ENCODE data around the gene TMEM178B. TPM values are rescaled to one million over a fixed set of nuclear protein-coding genes. Genes with fewer than 3 reads are reported as not detected.

The TMEM178B gene
- total RNA-seq, 4 donors from 2014 or later: 0.15 to 1.2 (median 0.58) TPM

DNA sequence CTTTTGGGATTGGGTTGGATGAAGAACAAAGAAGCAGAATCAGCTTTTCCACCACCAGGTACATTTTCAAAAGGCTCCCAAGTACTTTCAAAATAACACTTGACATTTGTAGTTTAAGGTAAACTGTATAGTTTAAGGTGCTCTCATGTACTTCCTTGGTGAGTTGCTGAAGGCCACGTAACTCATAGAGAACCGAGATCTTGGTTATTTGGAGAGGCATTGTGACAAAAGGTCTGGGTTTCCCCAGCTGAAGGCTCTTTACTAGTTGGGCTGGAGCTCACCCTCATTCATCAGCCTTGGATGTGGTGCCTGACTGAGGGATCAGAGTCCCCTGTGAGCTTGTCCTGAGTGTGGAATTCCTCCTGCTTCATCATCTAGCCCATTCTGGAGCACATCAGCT lies 191.8 kb downstream of the TMEM178B start:
- H3K4me3 ChIP-seq (ENCODE audit: low read depth, poor library complexity, severe bottlenecking): no peak overlapping the region
- intact Hi-C loops (cut with DNase I; ENCODE audit: low total_unique reads): no loop called here
- TF ChIP-seq, protein P1, sequence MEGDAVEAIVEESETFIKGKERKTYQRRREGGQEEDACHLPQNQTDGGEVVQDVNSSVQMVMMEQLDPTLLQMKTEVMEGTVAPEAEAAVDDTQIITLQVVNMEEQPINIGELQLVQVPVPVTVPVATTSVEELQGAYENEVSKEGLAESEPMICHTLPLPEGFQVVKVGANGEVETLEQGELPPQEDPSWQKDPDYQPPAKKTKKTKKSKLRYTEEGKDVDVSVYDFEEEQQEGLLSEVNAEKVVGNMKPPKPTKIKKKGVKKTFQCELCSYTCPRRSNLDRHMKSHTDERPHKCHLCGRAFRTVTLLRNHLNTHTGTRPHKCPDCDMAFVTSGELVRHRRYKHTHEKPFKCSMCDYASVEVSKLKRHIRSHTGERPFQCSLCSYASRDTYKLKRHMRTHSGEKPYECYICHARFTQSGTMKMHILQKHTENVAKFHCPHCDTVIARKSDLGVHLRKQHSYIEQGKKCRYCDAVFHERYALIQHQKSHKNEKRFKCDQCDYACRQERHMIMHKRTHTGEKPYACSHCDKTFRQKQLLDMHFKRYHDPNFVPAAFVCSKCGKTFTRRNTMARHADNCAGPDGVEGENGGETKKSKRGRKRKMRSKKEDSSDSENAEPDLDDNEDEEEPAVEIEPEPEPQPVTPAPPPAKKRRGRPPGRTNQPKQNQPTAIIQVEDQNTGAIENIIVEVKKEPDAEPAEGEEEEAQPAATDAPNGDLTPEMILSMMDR (IDR thresholded peaks at IDR 0.05): no peak
- TF ChIP-seq POLR2A (IDR thresholded peaks at IDR 0.05): no peak
- DNase-seq (ENCODE audit: low spot score in 2 of 2): no peak
- 63 to 77% methylated on average over 2 of the region's 2 CpGs for WGBS, 2 donors

DNA sequence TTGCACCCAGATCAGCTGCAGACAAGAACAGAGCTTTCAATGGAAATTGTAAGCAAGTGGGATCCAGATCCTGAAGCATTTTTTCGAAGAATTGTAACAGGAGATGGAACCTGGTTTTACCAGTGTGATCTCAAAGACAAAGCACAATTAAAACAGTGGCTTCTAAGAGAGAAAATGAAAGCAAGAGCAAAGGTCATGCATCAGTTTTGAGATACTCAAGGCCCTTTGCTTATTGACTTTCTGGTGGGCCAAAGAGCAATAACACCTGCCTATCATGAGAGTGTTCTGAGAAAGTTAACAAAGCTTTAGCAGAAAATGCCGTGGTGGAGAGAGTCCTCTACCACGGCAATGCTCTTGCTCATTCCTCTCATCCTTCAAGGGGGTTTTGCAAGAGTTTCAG lies 194.8 kb downstream of the TMEM178B start:
- no peak for DNase-seq (ENCODE audit: low spot score in 2 of 2)
- no peak for TF ChIP-seq POLR2A (IDR thresholded peaks at IDR 0.05)
- intact Hi-C loops (cut with DNase I; ENCODE audit: low total_unique reads): no loop called here
- 78 to 83% methylated on average over 3 of the region's 3 CpGs for WGBS, 2 donors
- H3K4me3 ChIP-seq (ENCODE audit: low read depth, poor library complexity, severe bottlenecking): no peak overlapping the region

DNA sequence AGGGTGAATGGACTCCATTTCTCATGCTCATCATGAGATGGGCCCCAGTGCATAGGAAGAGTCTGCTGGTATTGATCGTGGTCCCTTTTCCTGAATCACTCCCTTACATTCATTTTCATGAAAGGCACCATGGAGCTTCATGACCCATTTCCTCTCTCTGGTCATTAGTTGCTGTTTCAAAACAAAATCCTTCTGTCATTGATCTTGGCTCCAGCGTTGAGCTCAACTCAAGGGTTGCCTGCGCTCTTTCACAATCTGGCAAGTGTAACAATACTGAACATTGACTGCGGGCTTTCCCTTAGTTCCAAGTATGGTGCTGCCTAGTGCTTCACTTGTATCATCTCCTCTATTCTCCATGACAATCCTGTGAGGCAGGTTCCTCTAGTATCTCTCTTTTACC lies 197.6 kb downstream of the TMEM178B start:
- 81 to 82% methylated on average over 4 of the region's 4 CpGs for WGBS, 2 donors

DNA sequence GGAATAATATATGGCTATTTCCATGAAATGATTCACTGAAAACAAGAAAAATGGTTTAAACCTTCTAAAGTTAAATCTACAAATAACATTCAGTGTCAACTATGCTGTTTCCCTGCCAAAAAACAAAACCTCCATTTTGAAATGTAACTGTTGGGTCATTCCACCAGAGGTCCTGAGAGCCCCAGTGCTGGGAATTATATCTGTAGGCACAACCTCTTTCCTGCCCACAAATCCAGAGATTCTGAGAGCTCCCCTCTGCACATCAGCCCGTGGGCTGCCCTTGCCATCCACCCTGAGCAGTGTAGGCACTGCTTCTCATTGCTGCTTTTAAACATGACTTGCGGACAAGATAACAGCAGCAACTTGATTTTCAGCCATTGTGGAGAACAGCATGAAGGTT lies 198.6 kb downstream of the TMEM178B start:
- WGBS, 2 donors: 65 to 67% methylated on average over 2 of the region's 2 CpGs
- no peak for DNase-seq (ENCODE audit: low spot score in 2 of 2)

More for the DNA sequence above, 197.6 kb downstream of the TMEM178B start:
- DNase-seq (ENCODE audit: low spot score in 2 of 2): no peak
- TF ChIP-seq, protein P1 (IDR thresholded peaks at IDR 0.05): no peak
- no peak for TF ChIP-seq POLR2A (IDR thresholded peaks at IDR 0.05)
- intact Hi-C loops (cut with DNase I; ENCODE audit: low total_unique reads): no loop called here
- no peak overlapping the region for H3K4me3 ChIP-seq (ENCODE audit: low read depth, poor library complexity, severe bottlenecking)

DNA sequence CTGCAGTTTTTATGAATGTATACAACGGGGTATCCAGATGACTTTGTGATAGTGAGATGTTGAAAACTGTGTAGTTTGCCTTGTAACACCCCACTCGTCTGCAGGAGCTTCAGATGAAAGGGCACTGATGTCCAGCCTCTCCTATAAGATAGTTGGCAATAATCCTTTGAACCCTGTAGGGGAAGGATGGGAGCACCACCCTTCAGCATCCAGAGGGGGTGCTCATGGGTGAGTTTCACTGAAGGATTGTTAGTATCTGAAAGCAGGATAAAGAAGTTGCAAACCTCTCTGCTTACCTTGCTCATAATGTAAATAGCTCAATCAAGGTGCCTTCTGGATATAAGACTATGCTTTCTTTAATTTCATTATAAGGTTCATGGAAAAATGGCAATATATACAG lies 201.5 kb downstream of the TMEM178B start:
- TF ChIP-seq, protein P1 (IDR thresholded peaks at IDR 0.05): no peak
- TF ChIP-seq POLR2A (IDR thresholded peaks at IDR 0.05): no peak
- WGBS, 2 donors: 48 to 71% methylated on average over 2 of the region's 2 CpGs
- H3K4me3 ChIP-seq (ENCODE audit: low read depth, poor library complexity, severe bottlenecking): no peak overlapping the region
- intact Hi-C loops (cut with DNase I; ENCODE audit: low total_unique reads): no loop called here
- no peak for DNase-seq (ENCODE audit: low spot score in 2 of 2)

More for the DNA sequence above, 198.6 kb downstream of the TMEM178B start:
- no peak overlapping the region for H3K4me3 ChIP-seq (ENCODE audit: low read depth, poor library complexity, severe bottlenecking)
- TF ChIP-seq POLR2A (IDR thresholded peaks at IDR 0.05): no peak
- TF ChIP-seq, protein P1 (IDR thresholded peaks at IDR 0.05): no peak
- intact Hi-C loops (cut with DNase I; ENCODE audit: low total_unique reads): no loop called here

DNA sequence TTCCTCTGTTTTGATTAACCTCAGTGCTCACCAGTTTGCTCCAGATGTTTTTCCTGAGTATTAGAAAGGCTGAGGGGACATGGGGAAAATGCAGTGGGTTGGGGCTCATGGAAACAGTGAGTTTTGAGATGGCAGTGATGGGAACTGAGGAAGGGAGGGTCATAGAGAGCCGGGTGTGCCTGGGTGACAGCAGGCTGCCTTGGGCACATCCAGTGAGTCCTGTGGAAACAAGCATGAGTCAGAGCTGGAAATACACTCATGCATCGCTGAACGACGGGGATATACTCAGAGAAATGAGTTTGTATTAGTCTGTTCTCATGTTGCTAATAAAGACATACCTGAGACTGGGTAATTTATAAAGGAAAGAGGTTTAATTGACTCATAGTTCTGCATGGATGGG lies 202.2 kb downstream of the TMEM178B start:
- no peak overlapping the region for H3K4me3 ChIP-seq (ENCODE audit: low read depth, poor library complexity, severe bottlenecking)
- TF ChIP-seq, protein P1 (IDR thresholded peaks at IDR 0.05): no peak
- TF ChIP-seq POLR2A (IDR thresholded peaks at IDR 0.05): no peak
- WGBS, 2 donors: 53 to 61% methylated on average over 4 of the region's 4 CpGs
- intact Hi-C loops (cut with DNase I; ENCODE audit: low total_unique reads): no loop called here
- DNase-seq (ENCODE audit: low spot score in 2 of 2): no peak

Data from lower leg skin (tissue), 4 donors.